Right atrium auricular region (tissue), 2 donors: Measurements from ENCODE around the gene AP1S2. TPM values are rescaled to one million over a fixed set of nuclear protein-coding genes. Genes with fewer than 3 reads are reported as not detected.

ENCODE experiments used
- DNase-seq: peaks from one replicate; pipeline ENCODE4 v3.0.0-alpha.2; 2019; ENCODE audit warnings: low spot score
- H3K27ac ChIP-seq, 2 donors: fragments of 200-600 bp; sonication (generic); 1 replicate in 1 of 2; 2 replicates in 1 of 2; pipeline ENCODE4 v1.5.1; 2016 to 2019
- H3K27me3 ChIP-seq, 2 donors: fragments of 200-600 bp; sonication (generic); one replicate each; pipeline versions ENCODE4 v1.5.1 to v1.6.0; 2017 to 2019
- H3K36me3 ChIP-seq: fragments of 200-600 bp; sonication (generic); one replicate; pipeline ENCODE4 v1.5.1; 2016
- H3K4me1 ChIP-seq, 2 donors: fragments of 200-600 bp; sonication (generic); one replicate each; pipeline versions ENCODE4 v1.5.1 to v1.6.0; 2017 to 2019
- H3K4me3 ChIP-seq, 2 donors: fragments of 200-600 bp; sonication (generic); 1 replicate in 1 of 2; 2 replicates in 1 of 2; pipeline ENCODE4 v1.5.1; 2017 to 2019; ENCODE audit warnings: mild to moderate bottlenecking in 1 of 2, moderate library complexity in 1 of 2
- H3K9me3 ChIP-seq, 2 donors: fragments of 200-600 bp; sonication (generic); one replicate each; pipeline ENCODE4 v1.5.1; 2019
- CTCF ChIP-seq, 2 donors: fragments of 200-600 bp; sonication (generic); IDR thresholded peaks; one replicate each; pipeline ENCODE4 v1.5.1; 2019; ENCODE audit warnings: antibody characterized with exemption in 2 of 2
- total RNA-seq, 2 donors: library from RNA; depleted of rRNA; stranded (reverse); fragments of >200 nt; gene quantifications; one replicate each; pipeline ENCODE4 v1.1.0, GENCODE V29; 2016

Gene AP1S2
- total RNA-seq, 2 donors from 2014 or later: 101 to 184 TPM

DNA sequence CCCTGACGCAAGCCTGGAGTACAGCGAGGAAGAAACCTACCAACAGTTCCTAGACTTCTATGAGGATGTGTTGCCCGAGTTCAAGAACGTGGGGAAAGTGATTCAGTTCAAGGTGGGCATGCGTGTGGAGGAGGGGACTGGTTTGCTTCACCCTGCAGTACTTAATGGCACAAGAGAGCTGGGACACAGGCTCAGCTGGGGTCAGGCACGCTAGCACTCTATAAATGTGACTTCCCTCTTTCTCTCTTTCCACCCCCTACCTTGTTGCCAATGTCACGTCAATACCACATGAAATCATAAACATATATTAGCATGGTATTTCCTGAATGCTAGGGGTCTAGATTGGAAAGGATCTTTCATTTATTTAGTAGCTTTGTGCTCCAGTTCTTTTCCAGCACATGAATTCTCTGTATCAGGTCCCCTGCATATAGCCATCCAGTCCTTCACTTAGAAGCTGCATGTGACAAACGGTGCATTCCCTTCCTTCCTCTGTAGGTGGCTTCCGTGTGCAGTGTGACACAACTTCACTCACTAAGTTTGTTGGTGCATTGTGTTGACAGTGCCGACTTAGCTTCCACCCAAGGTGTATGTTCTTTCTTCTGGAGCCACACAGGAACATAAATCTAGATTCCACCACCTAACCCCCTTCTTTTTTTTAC, 38.7 kb downstream of the AP1S2 start:
- Histone ChIP-seq H3K4me1 (no peaks in the 10 kb centered on the region), H3K4me3 (no peak overlapping the region), H3K9me3 (no peaks in the 10 kb centered on the region), H3K27ac (no peak overlapping the region), H3K36me3 (peaks cover 20% of the 10 kb centered on the region), H3K27me3 (no peaks in the 10 kb centered on the region)
- DNase-seq: no peak
- TF ChIP-seq CTCF (IDR thresholded peaks at IDR 0.05): peak in 1 of 2 donors; percentile 38

DNA sequence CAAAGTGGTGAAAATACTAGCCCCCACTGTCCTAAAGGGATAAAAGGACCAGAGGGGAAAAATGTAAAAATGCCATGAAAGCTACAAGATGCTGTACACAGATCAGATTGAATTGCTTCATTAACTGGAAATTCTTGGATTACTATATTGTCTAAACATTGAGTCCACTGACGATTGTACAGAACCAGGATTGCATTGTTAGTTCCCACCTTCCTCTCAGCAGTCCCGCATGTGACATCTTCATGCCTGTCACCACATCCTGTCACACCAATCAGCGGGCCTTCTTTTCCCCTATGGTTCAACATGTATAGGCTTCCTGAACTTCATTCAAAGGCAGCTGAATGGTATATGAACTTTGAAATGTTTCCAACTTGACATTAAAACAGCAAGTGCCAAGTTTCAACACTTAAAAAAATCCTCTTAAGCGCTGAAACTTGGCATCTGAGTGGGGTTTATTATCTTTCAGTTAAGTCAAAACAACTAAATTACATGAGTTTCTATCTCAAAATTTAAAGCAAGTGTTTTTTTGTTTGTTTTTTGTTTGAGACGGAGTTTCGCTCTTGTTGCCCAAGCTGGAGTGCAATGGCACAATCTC, 39.7 kb downstream of the AP1S2 start:
- Histone ChIP-seq H3K4me1 (no peaks in the 10 kb centered on the region), H3K27me3 (no peaks in the 10 kb centered on the region), H3K27ac (no peak overlapping the region), H3K4me3 (no peak overlapping the region), H3K9me3 (no peaks in the 10 kb centered on the region), H3K36me3 (peaks cover 27% of the 10 kb centered on the region)
- DNase-seq: no peak
- no peak for TF ChIP-seq CTCF (IDR thresholded peaks at IDR 0.05)

DNA sequence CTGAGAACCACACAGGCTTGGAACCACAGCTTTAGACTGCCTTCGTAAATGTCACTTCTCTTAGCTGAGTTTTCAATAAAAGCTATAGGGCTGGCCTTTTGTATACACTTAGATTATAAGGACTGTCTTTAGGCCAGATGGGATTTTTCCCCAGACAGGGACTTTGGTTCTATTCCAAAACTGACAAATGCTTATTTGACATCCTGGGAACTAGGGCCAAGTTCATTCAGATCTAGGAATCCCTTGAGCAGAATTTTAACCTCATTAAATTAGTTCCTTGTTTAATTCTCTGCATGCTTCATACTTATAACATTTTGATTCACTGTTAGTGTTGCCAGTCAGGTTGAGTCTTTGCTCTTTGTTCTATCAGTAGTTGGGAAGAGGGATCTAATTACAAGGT, 41.2 kb downstream of the AP1S2 start:
- DNase-seq: no peak
- Histone ChIP-seq H3K36me3 (peaks cover 40% of the 10 kb centered on the region), H3K4me1 (no peaks in the 10 kb centered on the region), H3K27me3 (no peaks in the 10 kb centered on the region), H3K4me3 (no peak overlapping the region), H3K27ac (no peak overlapping the region), H3K9me3 (no peaks in the 10 kb centered on the region)
- no peak for TF ChIP-seq CTCF (IDR thresholded peaks at IDR 0.05)

DNA sequence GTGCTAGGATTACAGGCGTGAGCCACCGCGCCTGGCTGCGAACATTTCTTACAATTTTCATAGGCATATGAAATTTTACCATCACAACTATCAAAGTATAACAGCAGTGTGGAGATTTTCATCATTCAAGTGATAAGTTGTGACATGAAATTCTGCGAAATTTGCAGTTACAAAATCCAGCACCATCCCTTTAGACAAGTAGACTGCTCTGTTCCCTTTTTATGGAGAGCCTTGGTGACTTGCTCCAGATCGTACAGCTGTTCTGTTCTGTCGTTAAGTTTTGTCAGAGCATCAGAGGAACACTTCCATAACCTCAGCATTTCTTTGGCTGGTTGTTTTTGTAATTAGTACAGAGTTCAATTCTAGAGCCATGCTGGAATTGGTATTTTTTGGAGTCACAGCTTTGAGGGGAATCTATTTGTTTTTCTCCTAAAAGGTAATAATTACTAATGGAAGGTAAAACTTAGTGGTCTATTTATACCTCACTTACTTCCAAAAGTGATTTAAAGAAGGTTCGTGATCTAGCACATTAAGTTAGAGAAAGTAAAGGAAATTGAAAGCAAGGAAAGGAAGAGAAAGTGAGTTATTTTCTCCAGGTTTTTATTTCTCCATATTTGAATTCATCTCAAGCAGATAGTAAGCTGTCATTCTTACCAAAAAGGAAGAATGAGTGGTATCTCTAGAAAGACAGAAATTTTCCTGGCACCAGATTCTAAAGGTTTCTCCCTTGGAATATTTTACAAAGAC, 42.2 kb downstream of the AP1S2 start:
- Histone ChIP-seq H3K9me3 (no peaks in the 10 kb centered on the region), H3K4me1 (no peaks in the 10 kb centered on the region), H3K27me3 (no peaks in the 10 kb centered on the region), H3K36me3 (peaks cover 40% of the 10 kb centered on the region), H3K4me3 (no peak overlapping the region), H3K27ac (no peak overlapping the region)
- no peak for TF ChIP-seq CTCF (IDR thresholded peaks at IDR 0.05)
- no peak for DNase-seq

GRCh38 chrX:15808254-15808653, 46.4 kb downstream of the AP1S2 start:
- TF ChIP-seq CTCF (IDR thresholded peaks at IDR 0.05): no peak
- H3K27me3 ChIP-seq: no peaks in the 10 kb centered on the region
- H3K36me3 ChIP-seq: peaks cover 51% of the 10 kb centered on the region
- H3K4me3 ChIP-seq: no peak overlapping the region
- no peaks in the 10 kb centered on the region for H3K4me1 ChIP-seq
- no peak overlapping the region for H3K27ac ChIP-seq
- DNase-seq: no peak
- no peaks in the 10 kb centered on the region for H3K9me3 ChIP-seq
